Measurements from ENCODE around the gene OTX1. TPM values are rescaled to one million over a fixed set of nuclear protein-coding genes. Genes with fewer than 3 reads are reported as not detected.

OTX1 gene
- total RNA-seq, 1 experiment from 2014 or later = 0.90 TPM

- peaks cover 76% of the 10 kb centered on the region for H3K27me3 Mint-ChIP-seq (ENCODE audit: low read depth)
- ChIA-PET CTCF (interaction anchor here (0.5 to 1.0 kb wide), 3 partner anchors 12 to 14 kb away, joined by 3 read pairs; no protein-coding TSS in a partner anchor), POLR2A (no interaction called here)
- H3K36me3 Mint-ChIP-seq = no peaks in the 10 kb centered on the region
- no peak overlapping the region for H3K4me3 Mint-ChIP-seq
- ATAC-seq (no peak), DNase-seq (ENCODE audit: low spot score) (no peak)
- no peaks in the 10 kb centered on the region for H3K9me3 Mint-ChIP-seq
- no peak for TF ChIP-seq SP1 (CRISPR knock-in tag; conservative IDR thresholded peaks at IDR 0.05)
- TF ChIP-seq GTF2I (CRISPR knock-in tag; conservative IDR thresholded peaks at IDR 0.05) = no peak
- TF ChIP-seq CREM (CRISPR knock-in tag; IDR thresholded peaks at IDR 0.05) = no peak
- TF ChIP-seq NR1H2 (CRISPR knock-in tag; IDR thresholded peaks at IDR 0.05) = no peak
- TF ChIP-seq ZNF671 (CRISPR knock-in tag; IDR thresholded peaks at IDR 0.05) = no peak
- TF ChIP-seq NR2C2 (CRISPR knock-in tag; IDR thresholded peaks at IDR 0.05) = no peak
- TF ChIP-seq, protein P1, sequence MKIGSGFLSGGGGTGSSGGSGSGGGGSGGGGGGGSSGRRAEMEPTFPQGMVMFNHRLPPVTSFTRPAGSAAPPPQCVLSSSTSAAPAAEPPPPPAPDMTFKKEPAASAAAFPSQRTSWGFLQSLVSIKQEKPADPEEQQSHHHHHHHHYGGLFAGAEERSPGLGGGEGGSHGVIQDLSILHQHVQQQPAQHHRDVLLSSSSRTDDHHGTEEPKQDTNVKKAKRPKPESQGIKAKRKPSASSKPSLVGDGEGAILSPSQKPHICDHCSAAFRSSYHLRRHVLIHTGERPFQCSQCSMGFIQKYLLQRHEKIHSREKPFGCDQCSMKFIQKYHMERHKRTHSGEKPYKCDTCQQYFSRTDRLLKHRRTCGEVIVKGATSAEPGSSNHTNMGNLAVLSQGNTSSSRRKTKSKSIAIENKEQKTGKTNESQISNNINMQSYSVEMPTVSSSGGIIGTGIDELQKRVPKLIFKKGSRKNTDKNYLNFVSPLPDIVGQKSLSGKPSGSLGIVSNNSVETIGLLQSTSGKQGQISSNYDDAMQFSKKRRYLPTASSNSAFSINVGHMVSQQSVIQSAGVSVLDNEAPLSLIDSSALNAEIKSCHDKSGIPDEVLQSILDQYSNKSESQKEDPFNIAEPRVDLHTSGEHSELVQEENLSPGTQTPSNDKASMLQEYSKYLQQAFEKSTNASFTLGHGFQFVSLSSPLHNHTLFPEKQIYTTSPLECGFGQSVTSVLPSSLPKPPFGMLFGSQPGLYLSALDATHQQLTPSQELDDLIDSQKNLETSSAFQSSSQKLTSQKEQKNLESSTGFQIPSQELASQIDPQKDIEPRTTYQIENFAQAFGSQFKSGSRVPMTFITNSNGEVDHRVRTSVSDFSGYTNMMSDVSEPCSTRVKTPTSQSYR (CRISPR knock-in tag; IDR thresholded peaks at IDR 0.05) = no peak
- no peak for TF ChIP-seq AFF4 (CRISPR knock-in tag; IDR thresholded peaks at IDR 0.05; ENCODE audit: borderline replicate concordance)
- TF ChIP-seq JAZF1 (CRISPR knock-in tag; IDR thresholded peaks at IDR 0.05) = no peak
- no peak for TF ChIP-seq ZNF396 (CRISPR knock-in tag; IDR thresholded peaks at IDR 0.05; ENCODE audit: borderline replicate concordance)
- TF ChIP-seq, protein P2, sequence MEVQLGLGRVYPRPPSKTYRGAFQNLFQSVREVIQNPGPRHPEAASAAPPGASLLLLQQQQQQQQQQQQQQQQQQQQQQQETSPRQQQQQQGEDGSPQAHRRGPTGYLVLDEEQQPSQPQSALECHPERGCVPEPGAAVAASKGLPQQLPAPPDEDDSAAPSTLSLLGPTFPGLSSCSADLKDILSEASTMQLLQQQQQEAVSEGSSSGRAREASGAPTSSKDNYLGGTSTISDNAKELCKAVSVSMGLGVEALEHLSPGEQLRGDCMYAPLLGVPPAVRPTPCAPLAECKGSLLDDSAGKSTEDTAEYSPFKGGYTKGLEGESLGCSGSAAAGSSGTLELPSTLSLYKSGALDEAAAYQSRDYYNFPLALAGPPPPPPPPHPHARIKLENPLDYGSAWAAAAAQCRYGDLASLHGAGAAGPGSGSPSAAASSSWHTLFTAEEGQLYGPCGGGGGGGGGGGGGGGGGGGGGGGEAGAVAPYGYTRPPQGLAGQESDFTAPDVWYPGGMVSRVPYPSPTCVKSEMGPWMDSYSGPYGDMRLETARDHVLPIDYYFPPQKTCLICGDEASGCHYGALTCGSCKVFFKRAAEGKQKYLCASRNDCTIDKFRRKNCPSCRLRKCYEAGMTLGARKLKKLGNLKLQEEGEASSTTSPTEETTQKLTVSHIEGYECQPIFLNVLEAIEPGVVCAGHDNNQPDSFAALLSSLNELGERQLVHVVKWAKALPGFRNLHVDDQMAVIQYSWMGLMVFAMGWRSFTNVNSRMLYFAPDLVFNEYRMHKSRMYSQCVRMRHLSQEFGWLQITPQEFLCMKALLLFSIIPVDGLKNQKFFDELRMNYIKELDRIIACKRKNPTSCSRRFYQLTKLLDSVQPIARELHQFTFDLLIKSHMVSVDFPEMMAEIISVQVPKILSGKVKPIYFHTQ (CRISPR knock-in tag; IDR thresholded peaks at IDR 0.05) = no peak
- no peak for TF ChIP-seq HMGXB4 (CRISPR knock-in tag; IDR thresholded peaks at IDR 0.05)
- TF ChIP-seq, protein P3, sequence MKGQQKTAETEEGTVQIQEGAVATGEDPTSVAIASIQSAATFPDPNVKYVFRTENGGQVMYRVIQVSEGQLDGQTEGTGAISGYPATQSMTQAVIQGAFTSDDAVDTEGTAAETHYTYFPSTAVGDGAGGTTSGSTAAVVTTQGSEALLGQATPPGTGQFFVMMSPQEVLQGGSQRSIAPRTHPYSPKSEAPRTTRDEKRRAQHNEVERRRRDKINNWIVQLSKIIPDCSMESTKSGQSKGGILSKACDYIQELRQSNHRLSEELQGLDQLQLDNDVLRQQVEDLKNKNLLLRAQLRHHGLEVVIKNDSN (CRISPR knock-in tag; IDR thresholded peaks at IDR 0.05) = no peak
- no peak for TF ChIP-seq ESRRA (CRISPR knock-in tag; IDR thresholded peaks at IDR 0.05; ENCODE audit: borderline replicate concordance)
- TF ChIP-seq MXD4 (CRISPR knock-in tag; IDR thresholded peaks at IDR 0.05; ENCODE audit: borderline replicate concordance) = no peak
- TF ChIP-seq, protein P4, sequence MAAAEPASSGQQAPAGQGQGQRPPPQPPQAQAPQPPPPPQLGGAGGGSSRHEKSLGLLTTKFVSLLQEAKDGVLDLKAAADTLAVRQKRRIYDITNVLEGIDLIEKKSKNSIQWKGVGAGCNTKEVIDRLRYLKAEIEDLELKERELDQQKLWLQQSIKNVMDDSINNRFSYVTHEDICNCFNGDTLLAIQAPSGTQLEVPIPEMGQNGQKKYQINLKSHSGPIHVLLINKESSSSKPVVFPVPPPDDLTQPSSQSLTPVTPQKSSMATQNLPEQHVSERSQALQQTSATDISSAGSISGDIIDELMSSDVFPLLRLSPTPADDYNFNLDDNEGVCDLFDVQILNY (CRISPR knock-in tag; IDR thresholded peaks at IDR 0.05) = no peak
- no peak for TF ChIP-seq ZNF423 (CRISPR knock-in tag; IDR thresholded peaks at IDR 0.05)
- TF ChIP-seq ATF6 (CRISPR knock-in tag; IDR thresholded peaks at IDR 0.05) = no peak
- no peak for TF ChIP-seq FOXK1 (CRISPR knock-in tag; IDR thresholded peaks at IDR 0.05)
- H3K27ac Mint-ChIP-seq = no peak overlapping the region
- H3K4me1 Mint-ChIP-seq = no peaks in the 10 kb centered on the region
These were observed 15.6 kb downstream of the OTX1 start for GRCh38 chr2:63066265-63066664.

All from WTC11 (cell line).